Loucy (cell line): ENCODE data around the gene ORC2.

Experiments used
- H2AFZ ChIP-seq: fragments of 200-600 bp; sonication (generic); 2 replicates; pipeline ENCODE4 v1.6.0; 2016; ENCODE audit warnings: antibody characterized with exemption, mild to moderate bottlenecking, low read length, moderate library complexity
- H3F3A ChIP-seq: fragments of 200-600 bp; 2 replicates; pipeline ENCODE4 v1.6.0; 2016; ENCODE audit warnings: antibody characterized with exemption, low read depth, mild to moderate bottlenecking
- H3K27me3 ChIP-seq: fragments of 200-600 bp; sonication (generic); 2 replicates; pipeline ENCODE4 v1.6.1; 2014; ENCODE audit warnings: low read length, mild to moderate bottlenecking; ENCODE audit not compliant: insufficient read depth, poor library complexity, severe bottlenecking
- H3K36me3 ChIP-seq: fragments of 200-600 bp; sonication (generic); 2 replicates; pipeline ENCODE4 v1.6.1; 2016; ENCODE audit warnings: low read length; ENCODE audit not compliant: insufficient read depth
- H3K4me1 ChIP-seq: fragments of 200-600 bp; sonication (generic); 2 replicates; pipeline ENCODE4 v1.5.1; 2014; ENCODE audit warnings: low read length, mild to moderate bottlenecking; ENCODE audit not compliant: insufficient read depth, poor library complexity, severe bottlenecking
- H3K4me2 ChIP-seq: fragments of 200-600 bp; sonication (generic); 2 replicates; pipeline ENCODE4 v1.6.0; 2014; ENCODE audit warnings: antibody characterized with exemption, low read length, low read depth, mild to moderate bottlenecking; ENCODE audit not compliant: poor library complexity, severe bottlenecking
- H3K4me3 ChIP-seq: fragments of 200-600 bp; sonication (generic); 2 replicates; pipeline ENCODE4 v1.5.1; 2014; ENCODE audit warnings: low read length, mild to moderate bottlenecking, mixed read lengths; ENCODE audit not compliant: poor library complexity, severe bottlenecking
- H3K79me2 ChIP-seq: fragments of 200-600 bp; sonication (generic); 2 replicates; pipeline ENCODE4 v1.6.1; 2014; ENCODE audit warnings: low read length; ENCODE audit not compliant: insufficient read depth
- H3K9ac ChIP-seq: fragments of 200-600 bp; sonication (generic); 2 replicates; pipeline ENCODE4 v1.6.0; 2014; ENCODE audit warnings: mild to moderate bottlenecking, low read depth, low read length, moderate library complexity; ENCODE audit not compliant: poor library complexity, severe bottlenecking
- H3K9me2 ChIP-seq: fragments of 200-600 bp; sonication (generic); replicated peaks from 2 replicates; pipeline ENCODE4 v1.6.1; 2016; ENCODE audit warnings: low read depth, low read length, mixed read lengths
- H3K9me3 ChIP-seq: fragments of 200-600 bp; sonication (generic); 2 replicates; pipeline ENCODE4 v1.6.1; 2014; ENCODE audit warnings: mild to moderate bottlenecking, antibody characterized with exemption, low read length, low read depth; ENCODE audit not compliant: insufficient read depth
- H4K20me1 ChIP-seq: fragments of 200-600 bp; sonication (generic); 2 replicates; pipeline ENCODE4 v1.6.0; 2014; ENCODE audit warnings: antibody characterized with exemption, low read length, mild to moderate bottlenecking; ENCODE audit not compliant: insufficient read depth, poor library complexity, severe bottlenecking
- CTCF ChIP-seq: fragments of 200-600 bp; sonication (generic); conservative IDR thresholded peaks from 2 replicates; pipeline ENCODE4 v1.5.1; 2014; ENCODE audit warnings: mild to moderate bottlenecking, antibody characterized with exemption, low read length
- EZH2phosphoT487 ChIP-seq: fragments of 200-600 bp; IDR thresholded peaks from 2 replicates; pipeline ENCODE4 v1.6.1; 2018; ENCODE audit warnings: antibody characterized with exemption, mild to moderate bottlenecking, moderate library complexity, borderline replicate concordance

Gene ORC2

GRCh38 chr2:200930947-200931626 is 32.4 kb downstream of the ORC2 start:
- TF ChIP-seq EZH2phosphoT487 (no peak), CTCF (no peak)
- Histone ChIP-seq H3K27me3 (no peaks in the 10 kb centered on the region), H4K20me1 (no peaks in the 10 kb centered on the region), H3K4me1 (no peaks in the 10 kb centered on the region), H3K4me2 (no peak overlapping the region), H3K4me3 (no peak overlapping the region), H3K36me3 (peaks cover 71% of the 10 kb centered on the region), H3F3A (no peaks in the 10 kb centered on the region), H3K9me3 (no peaks in the 10 kb centered on the region), H3K9ac (no peak overlapping the region), H3K9me2 (no peaks in the 10 kb centered on the region), H2AFZ (no peak overlapping the region), H3K79me2 (no peaks in the 10 kb centered on the region)

- Histone ChIP-seq H3K4me3 (no peak overlapping the region), H3K36me3 (peaks cover 66% of the 10 kb centered on the region), H3K9me2 (no peaks in the 10 kb centered on the region), H3K27me3 (no peaks in the 10 kb centered on the region), H3K4me1 (no peaks in the 10 kb centered on the region), H3K79me2 (no peaks in the 10 kb centered on the region), H3K9ac (no peak overlapping the region), H3F3A (no peaks in the 10 kb centered on the region), H3K4me2 (no peak overlapping the region), H4K20me1 (no peaks in the 10 kb centered on the region), H3K9me3 (no peaks in the 10 kb centered on the region), H2AFZ (no peak overlapping the region)
- TF ChIP-seq CTCF (no peak), EZH2phosphoT487 (no peak)
These were observed 33.9 kb downstream of the ORC2 start for GRCh38 chr2:200929334-200930249.

GRCh38 chr2:200922439-200922838 is 41.0 kb downstream of the ORC2 start:
- no peak overlapping the region for H3K4me2 ChIP-seq
- peaks cover 57% of the 10 kb centered on the region; the same call in 1 of the 2 replicates for H3K36me3 ChIP-seq
- no peaks in the 10 kb centered on the region for H3F3A ChIP-seq
- H3K4me3 ChIP-seq = no peak overlapping the region
- no peaks in the 10 kb centered on the region for H3K9me2 ChIP-seq
- H4K20me1 ChIP-seq = no peaks in the 10 kb centered on the region
- no peaks in the 10 kb centered on the region for H3K4me1 ChIP-seq
- no peaks in the 10 kb centered on the region for H3K9me3 ChIP-seq
- no peaks in the 10 kb centered on the region for H3K79me2 ChIP-seq
- TF ChIP-seq EZH2phosphoT487 (no peak), CTCF (no peak)
- H2AFZ ChIP-seq = no peak overlapping the region
- no peaks in the 10 kb centered on the region for H3K27me3 ChIP-seq
- H3K9ac ChIP-seq = no peak overlapping the region
